Keratinocyte (primary cell): ENCODE results near the gene NKX3-2.

ENCODE experiments used
- EZH2 ChIP-seq: IDR thresholded peaks from one replicate; pipeline ENCODE4 v1.6.1; 2012; ENCODE audit warnings: inconsistent platforms, mild to moderate bottlenecking, low read length, moderate library complexity
- TF ChIP-seq, protein P1 (sequence below), 3 experiments: IDR thresholded peaks in 1 of 3; conservative IDR thresholded peaks in 1 of 3; optimal IDR thresholded peaks in 1 of 3; 2 replicates in 2 of 3; 3 replicates in 1 of 3; pipeline versions ENCODE3 to v1.5.1; 2011; ENCODE audit warnings: low read length in 3 of 3, mild to moderate bottlenecking in 3 of 3, moderate library complexity in 2 of 3, control low read depth in 1 of 3, inconsistent platforms in 1 of 3; ENCODE audit not compliant: insufficient read depth in 2 of 3; ENCODE audit errors: extremely low read depth in 1 of 3

GRCh38 chr4:13525606-13526281 is 18.6 kb downstream of the NKX3-2 start:
- TF ChIP-seq, protein P1, sequence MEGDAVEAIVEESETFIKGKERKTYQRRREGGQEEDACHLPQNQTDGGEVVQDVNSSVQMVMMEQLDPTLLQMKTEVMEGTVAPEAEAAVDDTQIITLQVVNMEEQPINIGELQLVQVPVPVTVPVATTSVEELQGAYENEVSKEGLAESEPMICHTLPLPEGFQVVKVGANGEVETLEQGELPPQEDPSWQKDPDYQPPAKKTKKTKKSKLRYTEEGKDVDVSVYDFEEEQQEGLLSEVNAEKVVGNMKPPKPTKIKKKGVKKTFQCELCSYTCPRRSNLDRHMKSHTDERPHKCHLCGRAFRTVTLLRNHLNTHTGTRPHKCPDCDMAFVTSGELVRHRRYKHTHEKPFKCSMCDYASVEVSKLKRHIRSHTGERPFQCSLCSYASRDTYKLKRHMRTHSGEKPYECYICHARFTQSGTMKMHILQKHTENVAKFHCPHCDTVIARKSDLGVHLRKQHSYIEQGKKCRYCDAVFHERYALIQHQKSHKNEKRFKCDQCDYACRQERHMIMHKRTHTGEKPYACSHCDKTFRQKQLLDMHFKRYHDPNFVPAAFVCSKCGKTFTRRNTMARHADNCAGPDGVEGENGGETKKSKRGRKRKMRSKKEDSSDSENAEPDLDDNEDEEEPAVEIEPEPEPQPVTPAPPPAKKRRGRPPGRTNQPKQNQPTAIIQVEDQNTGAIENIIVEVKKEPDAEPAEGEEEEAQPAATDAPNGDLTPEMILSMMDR (optimal IDR thresholded peaks at IDR 0.05 in 1 of 3, IDR thresholded peaks at IDR 0.05 in 1 of 3, conservative IDR thresholded peaks at IDR 0.05 in 1 of 3; ENCODE audit: extremely low read depth in 1 of 3, insufficient read depth in 2 of 3, low read length in 3 of 3) = no peak
- peak; percentile 25 for TF ChIP-seq EZH2
